Mesendoderm (in vitro differentiated cells): ENCODE measurements around the gene RPGRIP1L.

Source experiments
- DNase-seq: peaks from one replicate; pipeline ENCODE4 v3.0.0; 2013
- H2AK5ac ChIP-seq: 2 replicates; pipeline ENCODE4 v1.6.1; 2013; ENCODE audit warnings: low read length, inconsistent platforms
- H2BK120ac ChIP-seq: 2 replicates; pipeline ENCODE4 v1.6.1; 2013; ENCODE audit warnings: low read depth, mild to moderate bottlenecking, low read length, moderate library complexity, mixed read lengths
- H2BK15ac ChIP-seq: replicated peaks from 2 replicates; pipeline ENCODE4 v1.6.1; 2013; ENCODE audit warnings: low read depth, mild to moderate bottlenecking, moderate library complexity
- H2BK5ac ChIP-seq: 2 replicates; pipeline ENCODE4 v1.6.1; 2013; ENCODE audit warnings: low read length, inconsistent platforms
- H3K18ac ChIP-seq: 2 replicates; pipeline ENCODE4 v1.6.1; 2013; ENCODE audit warnings: mild to moderate bottlenecking, low read length, mixed read lengths
- H3K23ac ChIP-seq: one replicate; pipeline ENCODE4 v1.6.1; 2013; ENCODE audit warnings: low read length
- H3K27ac ChIP-seq: 2 replicates; pipeline ENCODE4 v1.5.1; 2013; ENCODE audit warnings: low read depth, mild to moderate bottlenecking, inconsistent platforms, low read length, moderate library complexity
- H3K27me3 ChIP-seq: 2 replicates; pipeline ENCODE4 v1.6.1; 2013; ENCODE audit warnings: low read length, control low read depth, mild to moderate bottlenecking, inconsistent platforms; ENCODE audit not compliant: insufficient read depth, poor library complexity
- H3K36me3 ChIP-seq: 2 replicates; pipeline ENCODE4 v1.6.1; 2013; ENCODE audit warnings: low read length, inconsistent platforms; ENCODE audit not compliant: control insufficient read depth, insufficient read depth
- H3K4ac ChIP-seq: one replicate; pipeline ENCODE4 v1.6.1; 2013; ENCODE audit warnings: low read depth, mild to moderate bottlenecking, low read length, moderate library complexity
- H3K4me1 ChIP-seq: 2 replicates; pipeline ENCODE4 v1.6.1; 2013; ENCODE audit warnings: low read depth, low read length, inconsistent platforms; ENCODE audit not compliant: control insufficient read depth
- H3K4me2 ChIP-seq: 2 replicates; pipeline ENCODE4 v1.6.1; 2013; ENCODE audit warnings: low read length
- H3K4me3 ChIP-seq: 2 replicates; pipeline ENCODE4 v1.5.1; 2013; ENCODE audit warnings: mild to moderate bottlenecking, low read length
- H3K56ac ChIP-seq: one replicate; pipeline ENCODE4 v1.6.1; 2013; ENCODE audit warnings: low read length
- H3K79me1 ChIP-seq: 2 replicates; pipeline ENCODE4 v1.6.1; 2013; ENCODE audit warnings: low read length, inconsistent platforms
- H3K79me2 ChIP-seq: 2 replicates; pipeline ENCODE4 v1.6.1; 2013; ENCODE audit warnings: mild to moderate bottlenecking, low read length; ENCODE audit not compliant: control insufficient read depth, insufficient read depth
- H3K9ac ChIP-seq: 2 replicates; pipeline ENCODE4 v1.6.1; 2013; ENCODE audit warnings: low read length, inconsistent platforms
- H4K5ac ChIP-seq: one replicate; pipeline ENCODE4 v1.6.1; 2013; ENCODE audit warnings: low read length
- H4K8ac ChIP-seq: one replicate; pipeline ENCODE4 v1.6.1; 2013; ENCODE audit warnings: low read depth, mild to moderate bottlenecking, control low read depth, low read length, moderate library complexity
- WGBS: extraction: QIAGEN DNeasy Blood & Tissue Kit; methylation state at CpG from one replicate; pipeline ENCODE4 v1.1.7; 2013; ENCODE audit warnings: low lambda C conversion rate, missing lambda C conversion rate; ENCODE audit not compliant: insufficient coverage; ENCODE audit errors: extremely low coverage; 5-methylcytosine and 5-hydroxymethylcytosine counted together

The RPGRIP1L gene

DNA sequence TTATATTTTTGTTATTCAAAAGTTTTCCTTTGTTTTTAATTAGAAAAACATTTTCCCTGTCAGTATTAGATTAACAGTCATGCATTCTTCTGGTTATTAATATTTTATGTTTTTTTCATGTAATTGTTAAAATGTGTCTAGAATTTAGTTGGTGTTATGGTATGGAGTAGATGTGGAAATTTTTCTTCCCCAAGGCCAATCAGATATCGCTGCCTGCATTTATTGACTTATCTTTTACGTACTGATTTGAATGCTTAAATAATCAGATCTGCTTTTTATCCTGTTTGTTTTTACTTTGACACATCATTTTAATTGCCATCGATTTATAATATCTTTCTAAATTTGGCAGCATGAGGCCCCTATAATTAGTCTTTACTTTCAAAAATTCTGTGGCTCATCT, 13.9 kb upstream of the RPGRIP1L start:
- H3K4me1 ChIP-seq = no peaks in the 10 kb centered on the region
- H2BK15ac ChIP-seq = no peak overlapping the region
- no CpG with 5 or more reads among the region's 3 CpGs for WGBS
- H3K27me3 ChIP-seq = no peaks in the 10 kb centered on the region
- H2AK5ac ChIP-seq = no peak overlapping the region
- no peak overlapping the region for H3K56ac ChIP-seq
- no peak overlapping the region for H3K18ac ChIP-seq
- no peak overlapping the region for H3K4me2 ChIP-seq
- H3K79me1 ChIP-seq = peaks cover 8% of the 10 kb centered on the region
- H4K5ac ChIP-seq = no peak overlapping the region
- no peak overlapping the region for H3K4me3 ChIP-seq
- peaks cover 4% of the 10 kb centered on the region for H3K79me2 ChIP-seq
- no peak for DNase-seq
- no peak overlapping the region for H3K4ac ChIP-seq
- no peak overlapping the region for H2BK120ac ChIP-seq
- H2BK5ac ChIP-seq = no peak overlapping the region
- no peak overlapping the region for H4K8ac ChIP-seq
- H3K36me3 ChIP-seq = no peaks in the 10 kb centered on the region
- no peak overlapping the region for H3K27ac ChIP-seq
- H3K9ac ChIP-seq = no peak overlapping the region
- H3K23ac ChIP-seq = no peak overlapping the region

GRCh38 chr16:53715023-53715384, 11.3 kb upstream of the RPGRIP1L start:
- Histone ChIP-seq H3K4ac (no peak overlapping the region), H3K4me1 (no peaks in the 10 kb centered on the region), H2BK120ac (no peak overlapping the region), H4K5ac (no peak overlapping the region), H3K23ac (no peak overlapping the region), H3K79me1 (peaks cover 9% of the 10 kb centered on the region), H3K79me2 (peaks cover 4% of the 10 kb centered on the region), H3K27me3 (no peaks in the 10 kb centered on the region), H4K8ac (no peak overlapping the region), H3K56ac (no peak overlapping the region), H2BK5ac (no peak overlapping the region), H2BK15ac (no peak overlapping the region), H3K36me3 (no peaks in the 10 kb centered on the region), H2AK5ac (no peak overlapping the region), H3K9ac (no peak overlapping the region), H3K4me3 (no peak overlapping the region), H3K4me2 (no peak overlapping the region), H3K18ac (no peak overlapping the region), H3K27ac (no peak overlapping the region)
- no CpG with 5 or more reads among the region's 2 CpGs for WGBS
- DNase-seq = no peak

DNA sequence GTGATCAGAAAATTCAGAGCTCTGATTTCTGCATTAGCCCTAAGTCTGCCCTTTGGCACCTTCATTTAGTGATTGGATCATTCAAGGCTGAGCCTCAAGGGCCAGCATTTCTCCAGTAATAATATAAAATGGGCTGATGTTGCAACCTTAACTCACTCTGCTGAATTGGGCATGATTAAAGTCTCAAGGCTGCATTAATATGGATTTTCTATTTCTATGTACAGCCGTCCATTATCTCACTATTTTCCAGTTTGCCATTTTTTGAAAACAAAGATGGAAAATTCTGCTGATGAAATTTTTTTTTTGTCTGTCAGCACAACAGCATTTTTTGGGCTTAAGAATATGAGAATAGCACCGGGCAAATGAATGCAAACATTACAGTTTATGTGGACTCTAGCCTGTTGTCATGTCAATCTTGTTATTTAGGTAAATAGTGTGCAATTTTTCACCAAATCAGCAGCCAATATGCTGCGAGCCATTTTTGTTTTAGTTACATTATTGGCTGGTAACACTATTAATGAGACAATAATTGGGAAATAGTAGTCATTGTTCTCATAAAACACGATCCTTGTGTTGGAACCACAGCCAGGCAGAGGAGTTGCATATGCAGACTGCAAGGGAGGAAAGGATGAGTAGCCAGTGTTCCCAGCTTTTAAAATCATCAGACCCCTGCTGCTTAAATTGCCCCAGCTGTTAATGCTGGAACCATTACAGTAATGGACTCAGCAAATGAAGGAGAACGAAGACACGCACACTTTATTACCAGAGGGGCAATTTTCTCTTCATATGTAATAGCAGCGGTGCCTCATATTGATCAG, 10.8 kb upstream of the RPGRIP1L start:
- Histone ChIP-seq H3K56ac (no peak overlapping the region), H2BK5ac (no peak overlapping the region), H3K4ac (no peak overlapping the region), H2AK5ac (no peak overlapping the region), H3K79me1 (peaks cover 7% of the 10 kb centered on the region), H3K18ac (no peak overlapping the region), H4K5ac (no peak overlapping the region), H3K4me3 (no peak overlapping the region), H3K27ac (no peak overlapping the region), H3K9ac (no peak overlapping the region), H3K27me3 (no peaks in the 10 kb centered on the region), H3K4me2 (no peak overlapping the region), H3K79me2 (peaks cover 2% of the 10 kb centered on the region), H2BK120ac (no peak overlapping the region), H3K4me1 (no peaks in the 10 kb centered on the region), H3K23ac (no peak overlapping the region), H3K36me3 (no peaks in the 10 kb centered on the region), H2BK15ac (no peak overlapping the region), H4K8ac (no peak overlapping the region)
- WGBS = no CpG with 5 or more reads among the region's 7 CpGs
- DNase-seq = peak; percentile 43

- Histone ChIP-seq H2BK120ac (no peak overlapping the region), H4K5ac (no peak overlapping the region), H3K4ac (no peak overlapping the region), H3K79me2 (peaks cover 2% of the 10 kb centered on the region), H2AK5ac (no peak overlapping the region), H3K36me3 (no peaks in the 10 kb centered on the region), H3K18ac (no peak overlapping the region), H3K9ac (no peak overlapping the region), H3K4me1 (no peaks in the 10 kb centered on the region), H3K27ac (no peak overlapping the region), H3K79me1 (peaks cover 9% of the 10 kb centered on the region), H2BK15ac (no peak overlapping the region), H3K23ac (no peak overlapping the region), H2BK5ac (no peak overlapping the region), H3K27me3 (no peaks in the 10 kb centered on the region), H4K8ac (no peak overlapping the region), H3K4me3 (no peak overlapping the region), H3K4me2 (no peak overlapping the region), H3K56ac (no peak overlapping the region)
- WGBS = no CpG with 5 or more reads among the region's 3 CpGs
- DNase-seq = no peak
Measured at GRCh38 chr16:53713403-53714204, 9.9 kb upstream of the RPGRIP1L start.

GRCh38 chr16:53712065-53712464, 8.4 kb upstream of the RPGRIP1L start:
- Histone ChIP-seq H3K4me3 (no peak overlapping the region), H3K27ac (no peak overlapping the region), H3K4me2 (no peak overlapping the region), H3K56ac (no peak overlapping the region), H2BK5ac (no peak overlapping the region), H2AK5ac (no peak overlapping the region), H3K79me2 (peaks cover 3% of the 10 kb centered on the region), H3K4ac (no peak overlapping the region), H4K8ac (no peak overlapping the region), H2BK120ac (no peak overlapping the region), H3K36me3 (no peaks in the 10 kb centered on the region), H4K5ac (no peak overlapping the region), H3K4me1 (no peaks in the 10 kb centered on the region), H3K23ac (no peak overlapping the region), H2BK15ac (no peak overlapping the region), H3K18ac (no peak overlapping the region), H3K9ac (no peak overlapping the region), H3K27me3 (no peaks in the 10 kb centered on the region), H3K79me1 (peaks cover 10% of the 10 kb centered on the region)
- no peak for DNase-seq
- no CpG with 5 or more reads among the region's 2 CpGs for WGBS
